NCI-H774 (cell line): ENCODE results near the gene USP46.

Experiments used
- DNase-seq: peaks from one replicate; lab custom pipeline; 2025; lab: John Stamatoyannopoulos, UW

USP46 gene

DNA sequence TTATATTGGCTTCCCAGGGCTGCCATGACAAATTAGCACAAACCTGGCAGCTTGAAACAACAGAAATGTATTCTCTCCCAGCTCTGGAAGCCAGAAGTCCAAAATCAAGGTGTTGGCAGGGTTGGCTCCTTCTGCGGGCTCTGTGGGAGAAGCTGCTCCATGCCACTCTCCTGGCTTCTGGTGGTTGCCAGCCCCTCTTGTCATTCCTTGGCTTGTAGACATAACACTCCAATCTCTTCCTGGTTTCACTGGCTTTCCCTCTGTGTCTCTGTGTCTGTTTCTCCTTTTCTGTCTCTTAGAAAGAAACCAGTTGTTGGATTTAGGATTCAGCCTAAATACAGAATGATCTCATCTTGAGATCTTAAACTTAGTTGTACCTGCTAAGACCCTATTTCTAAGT lies 85.5 kb downstream of the USP46 start:
- no peak for DNase-seq

DNA sequence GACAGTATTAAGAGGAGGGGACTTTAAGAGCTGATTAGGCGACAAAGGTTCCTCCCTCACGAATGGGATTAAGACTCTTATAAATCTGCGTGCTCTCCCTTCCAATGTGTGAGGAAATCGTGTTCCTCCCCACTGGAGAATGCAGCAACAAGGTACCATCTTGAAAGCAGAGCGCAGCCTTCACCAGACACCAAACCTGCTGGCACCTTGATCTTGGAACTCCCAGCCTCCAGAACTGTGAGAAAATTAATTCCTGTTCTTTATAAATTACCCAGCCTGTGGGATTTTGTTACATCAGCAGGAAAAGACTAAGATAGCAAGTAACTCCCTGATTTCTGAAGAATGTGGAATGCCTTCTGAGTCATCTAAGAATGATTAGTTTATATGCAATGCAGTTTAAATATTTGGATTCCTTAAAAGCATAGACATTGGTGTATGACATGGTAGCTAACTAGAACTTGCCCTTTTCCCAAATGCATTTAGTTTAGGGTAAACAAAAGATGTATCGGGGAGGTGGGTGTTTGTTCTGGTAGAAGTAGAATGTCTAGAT lies 86.1 kb downstream of the USP46 start:
- DNase-seq = no peak

DNA sequence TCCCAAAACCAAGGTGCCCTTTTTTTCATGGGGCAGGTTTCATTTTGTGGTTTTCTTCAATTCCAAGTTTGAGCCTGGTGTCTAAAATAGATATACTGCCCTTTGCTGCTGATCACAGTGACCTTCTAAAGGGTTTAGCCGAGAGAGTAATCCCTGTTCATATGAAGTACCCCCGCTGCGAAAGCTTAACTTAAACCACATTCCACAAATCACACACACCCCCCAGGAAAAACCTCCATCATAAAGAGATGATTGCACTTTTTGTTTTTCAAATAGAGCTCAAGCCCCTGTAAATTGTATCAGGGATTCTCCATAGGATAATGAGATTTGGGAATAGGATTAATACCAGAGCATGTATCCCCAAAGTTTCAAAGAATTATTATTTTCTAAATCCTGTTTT lies 90.8 kb downstream of the USP46 start:
- DNase-seq = no peak

DNA sequence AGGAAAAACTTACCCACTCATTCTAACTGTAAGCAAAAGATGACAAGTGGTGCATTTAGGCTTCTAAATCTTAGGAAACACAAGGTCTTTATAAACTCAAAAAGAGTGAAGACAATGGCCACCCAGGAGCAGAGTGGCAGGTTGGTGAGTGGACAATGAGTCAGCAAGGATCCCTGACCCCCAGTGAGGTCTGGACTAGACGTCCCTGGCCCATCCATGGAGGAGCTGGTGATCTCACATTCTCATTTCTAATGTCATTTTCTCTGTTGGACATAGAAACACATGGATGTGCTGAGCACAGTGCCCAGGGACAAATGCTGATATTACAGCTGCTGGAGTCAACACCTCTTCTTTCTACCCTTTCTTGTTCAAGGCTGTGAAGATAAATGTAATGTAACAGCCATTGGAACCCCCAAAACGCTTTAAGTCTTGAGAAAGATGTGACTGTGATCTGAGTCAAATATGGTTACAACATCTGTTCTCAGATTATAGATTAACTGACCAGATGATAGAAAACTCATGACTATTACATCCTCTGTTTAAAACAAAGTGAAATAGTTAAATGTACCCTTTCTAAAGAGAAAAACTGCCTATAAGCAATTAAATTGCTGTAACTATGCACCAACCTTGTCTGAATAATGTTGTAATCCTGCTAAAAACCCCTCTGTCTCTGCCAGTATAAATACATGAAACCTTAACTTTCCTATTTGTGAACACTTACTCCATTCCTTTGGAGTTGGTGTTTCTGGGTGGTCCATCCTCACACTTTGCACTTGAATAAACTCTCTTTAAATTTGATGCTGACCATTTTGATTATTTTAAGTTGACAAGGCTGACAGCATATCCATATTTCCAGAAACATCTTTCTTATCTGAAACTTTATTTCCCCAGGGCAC lies 92.7 kb downstream of the USP46 start:
- no peak for DNase-seq

DNA sequence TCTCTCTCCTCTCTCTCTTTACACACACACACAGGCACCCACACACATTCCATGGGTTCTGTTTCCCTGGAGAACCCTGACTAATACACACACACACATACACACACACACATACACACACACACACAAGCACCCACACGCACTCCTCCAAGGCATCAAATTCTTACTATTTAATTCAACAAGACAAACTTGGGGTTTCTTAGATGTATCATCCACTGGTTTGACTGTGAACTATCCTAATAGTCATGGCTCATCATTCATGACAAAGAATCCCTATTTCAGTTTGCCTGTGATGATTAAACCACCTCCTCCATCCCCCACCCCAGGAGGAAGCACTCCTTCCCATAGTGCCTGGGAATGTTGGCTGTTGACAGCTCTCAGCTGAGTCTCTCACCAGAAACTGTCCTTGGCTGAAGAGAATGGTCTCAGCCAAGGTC lies 98.2 kb downstream of the USP46 start:
- DNase-seq = no peak

DNA sequence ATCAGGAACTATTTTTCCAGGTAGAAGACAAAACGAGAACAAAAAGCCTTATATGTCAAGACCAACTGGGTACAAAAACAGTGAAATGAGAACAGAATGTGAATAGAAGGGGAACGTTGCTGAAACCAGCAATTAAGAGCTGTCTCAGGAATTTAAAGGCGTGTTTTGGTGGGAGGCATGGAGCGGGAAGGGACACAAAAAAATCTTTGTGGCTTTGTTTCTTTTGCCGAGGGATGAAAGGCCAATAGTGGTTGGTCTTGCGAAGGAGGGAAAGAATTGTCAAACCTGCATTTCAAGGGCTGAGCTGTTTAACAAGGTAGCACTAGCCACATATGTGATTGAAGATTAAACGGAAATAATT lies 103.8 kb downstream of the USP46 start:
- no peak for DNase-seq

DNA sequence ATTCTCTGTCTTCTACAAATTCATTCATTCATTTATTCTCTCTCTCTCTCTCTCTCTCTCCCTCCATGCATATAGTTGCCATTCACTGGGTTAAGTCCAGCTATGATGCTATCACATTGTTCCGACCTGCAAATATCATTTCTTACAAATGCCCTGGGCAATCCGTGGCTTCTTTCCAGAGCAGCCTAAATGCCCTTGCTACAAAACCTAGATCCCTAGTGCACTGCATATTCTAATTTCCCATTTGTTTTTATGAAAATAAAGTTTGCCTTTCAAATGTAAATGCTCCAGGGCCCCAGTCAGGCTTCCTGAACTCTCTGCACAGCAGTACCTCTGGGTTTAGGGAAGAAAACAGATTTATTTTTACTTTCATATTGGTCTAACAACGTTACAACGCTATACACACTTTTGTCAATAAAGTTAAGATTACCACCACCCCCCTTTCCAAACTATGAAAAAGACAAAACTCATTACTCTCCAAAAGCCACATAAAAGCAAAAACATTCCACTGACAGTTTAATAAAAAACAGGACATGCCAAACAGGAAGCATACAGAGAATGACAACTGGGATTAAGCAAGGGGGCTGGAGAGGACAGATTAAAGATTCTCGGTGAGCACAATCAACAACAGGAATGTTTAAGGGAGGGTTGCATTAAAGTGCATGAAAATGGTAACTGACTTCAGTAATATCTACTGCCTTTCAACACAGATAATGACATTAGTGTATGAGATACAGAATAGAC lies 104.3 kb downstream of the USP46 start:
- no peak for DNase-seq

DNA sequence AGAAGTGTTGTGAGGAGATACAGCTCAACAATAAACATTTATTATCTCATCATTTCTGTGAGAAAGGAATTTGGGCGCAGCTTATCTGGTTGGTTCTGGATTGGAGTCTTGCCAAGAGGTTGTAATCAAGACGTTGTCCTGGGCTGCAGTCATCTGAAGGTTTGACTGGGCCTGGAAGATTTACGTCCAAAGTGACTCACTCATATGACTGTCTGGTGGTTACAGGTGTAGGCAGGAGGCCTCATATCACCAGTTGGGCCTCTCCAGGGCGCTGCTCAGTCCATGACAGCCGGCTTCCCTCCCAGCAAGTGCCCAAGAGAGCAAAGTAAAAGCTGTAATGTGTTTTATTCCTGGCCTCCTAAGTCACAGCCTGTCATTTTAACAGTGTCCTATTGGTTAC lies 106.3 kb downstream of the USP46 start:
- DNase-seq = no peak

DNA sequence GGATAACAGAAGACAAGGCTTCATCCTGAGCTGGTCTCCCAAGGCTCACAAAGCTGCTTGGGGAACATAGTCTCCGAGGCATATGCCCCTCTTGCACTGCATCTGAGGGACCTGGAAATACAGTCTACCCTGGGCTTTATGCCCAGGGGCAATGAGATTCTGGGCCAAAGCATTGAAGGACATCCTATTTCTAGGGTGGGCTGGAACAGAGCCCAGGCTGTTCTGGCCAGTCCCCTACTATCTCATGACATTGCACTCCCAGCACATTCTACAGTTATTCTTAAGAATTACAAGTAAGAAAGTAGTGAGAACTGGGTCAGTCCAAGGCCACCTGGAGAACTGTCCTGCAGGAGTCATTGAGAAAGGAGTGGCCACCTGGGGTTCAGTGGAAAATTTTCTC lies 107.6 kb downstream of the USP46 start:
- no peak for DNase-seq

DNA sequence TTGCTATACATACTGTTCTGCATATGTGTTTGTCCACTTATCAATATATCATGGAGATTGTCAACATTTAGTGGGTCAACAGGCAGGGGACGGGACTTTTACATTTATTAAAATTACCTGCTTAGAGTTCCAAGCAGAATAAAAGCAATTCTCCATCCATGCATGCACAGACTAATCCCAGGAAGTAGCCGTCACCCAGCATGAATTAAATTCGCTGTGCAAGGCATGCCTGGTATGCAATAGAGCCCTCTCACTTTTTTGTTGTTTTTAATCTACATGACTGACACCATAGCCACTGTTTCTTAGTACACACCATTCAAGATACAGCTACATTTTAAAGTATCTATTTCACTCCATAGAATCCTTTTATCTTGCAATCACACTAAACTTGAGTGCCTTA lies 108.9 kb downstream of the USP46 start:
- DNase-seq = no peak

DNA sequence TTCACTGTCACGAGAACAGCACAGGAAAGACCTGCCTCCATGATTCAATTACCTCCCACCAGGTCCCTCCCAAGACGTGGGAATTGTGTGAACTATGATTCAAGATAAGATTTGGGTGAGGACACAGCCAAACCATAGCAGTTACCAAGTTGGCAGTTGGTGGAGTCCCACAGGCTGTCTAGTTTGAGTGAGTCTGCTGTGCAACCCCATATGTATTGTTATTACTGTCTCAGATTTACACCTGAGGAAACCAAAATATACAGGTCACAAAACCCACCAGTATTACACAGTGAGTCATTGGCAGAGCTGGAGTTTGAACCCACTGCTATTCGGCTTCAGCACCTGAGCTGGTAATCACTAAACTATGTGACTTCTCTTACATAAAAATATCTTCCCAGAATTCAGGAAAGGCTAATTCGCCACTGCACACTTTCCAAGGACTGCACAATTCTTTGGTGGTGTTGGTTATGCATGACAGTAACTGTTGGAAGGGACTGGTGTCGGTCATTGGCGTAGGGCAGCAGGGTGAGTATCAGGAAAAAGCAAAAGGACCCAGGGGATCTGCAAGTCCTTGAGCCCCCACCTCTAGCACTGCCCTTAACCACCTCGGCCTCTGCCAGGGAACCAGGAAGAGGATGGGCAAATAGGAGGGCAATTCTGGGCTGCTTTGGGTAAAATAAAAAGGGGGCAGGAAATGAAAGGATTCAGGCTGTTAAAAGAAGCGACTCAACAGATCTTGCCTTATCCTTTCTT lies 110.1 kb downstream of the USP46 start:
- DNase-seq = no peak

DNA sequence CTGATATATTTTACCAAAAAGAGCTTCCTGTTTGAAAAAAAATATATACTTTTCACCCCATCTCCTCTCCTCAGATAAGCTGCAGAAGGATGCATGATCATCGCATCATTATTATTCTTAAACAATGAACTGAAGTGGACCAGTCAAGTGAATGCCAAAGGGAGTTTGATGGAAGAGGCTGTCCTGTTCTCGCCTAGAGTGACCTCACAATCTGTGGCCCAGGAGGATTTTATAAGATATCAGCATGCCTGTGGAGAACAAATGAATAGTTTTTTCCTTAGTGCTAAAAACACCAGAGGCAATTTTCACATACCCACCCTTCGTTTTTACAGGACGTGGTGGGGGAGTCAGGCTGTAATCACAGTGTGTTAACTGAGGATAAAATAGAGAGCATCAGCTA lies 112.7 kb downstream of the USP46 start:
- no peak for DNase-seq

DNA sequence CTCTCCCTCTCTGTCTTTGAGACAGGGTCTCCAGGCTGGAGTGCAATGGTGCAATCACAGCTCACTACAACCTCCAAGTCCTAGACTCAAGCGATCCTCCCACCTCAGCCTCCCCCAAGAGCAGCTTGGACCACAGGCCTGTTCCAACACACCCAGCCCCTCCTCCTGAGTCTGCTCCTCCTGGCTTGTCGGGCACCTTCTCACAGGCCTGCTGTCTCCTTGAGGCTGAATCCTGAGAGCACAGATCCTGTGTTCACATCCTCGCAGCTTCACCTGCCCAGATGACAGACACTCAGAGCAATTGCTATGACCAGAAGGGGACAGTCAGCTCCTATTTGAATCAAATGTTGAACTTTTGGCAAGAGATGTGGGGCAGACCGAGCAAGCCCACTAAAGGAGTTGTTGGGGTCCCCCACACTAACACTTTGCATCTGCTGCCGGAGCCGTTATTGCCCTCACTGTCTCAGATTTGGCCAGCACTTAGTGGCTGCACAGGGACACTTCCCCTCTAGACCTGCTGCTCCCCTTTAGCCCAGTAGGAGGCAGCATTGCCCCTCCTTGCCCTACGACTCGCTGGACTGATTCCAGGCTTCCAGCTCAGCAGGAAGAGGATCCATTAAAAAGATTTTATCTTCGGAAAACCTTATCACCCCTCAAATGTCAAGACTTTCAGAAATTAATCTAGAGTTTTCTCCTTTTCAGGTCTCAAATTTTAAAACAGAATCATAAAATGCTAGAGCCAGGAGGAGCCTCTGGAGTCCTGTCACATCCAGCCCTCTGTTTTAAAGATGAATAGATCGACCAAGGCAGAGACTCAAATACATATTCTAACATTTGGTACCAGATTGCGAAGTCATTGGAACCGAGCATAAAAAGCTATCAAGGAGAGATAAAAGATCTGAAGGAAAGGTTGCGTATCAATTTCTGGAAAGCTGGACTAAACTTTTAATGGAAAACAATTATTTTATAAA lies 113.7 kb downstream of the USP46 start:
- DNase-seq = peak; percentile 46
